ENCODE data around the gene MEP1A. TPM values are rescaled to one million over a fixed set of nuclear protein-coding genes. Genes with fewer than 3 reads are reported as not detected.

The MEP1A gene
- total and polyA plus RNA-seq, 3 experiments from 2014 or later: not detected

DNA sequence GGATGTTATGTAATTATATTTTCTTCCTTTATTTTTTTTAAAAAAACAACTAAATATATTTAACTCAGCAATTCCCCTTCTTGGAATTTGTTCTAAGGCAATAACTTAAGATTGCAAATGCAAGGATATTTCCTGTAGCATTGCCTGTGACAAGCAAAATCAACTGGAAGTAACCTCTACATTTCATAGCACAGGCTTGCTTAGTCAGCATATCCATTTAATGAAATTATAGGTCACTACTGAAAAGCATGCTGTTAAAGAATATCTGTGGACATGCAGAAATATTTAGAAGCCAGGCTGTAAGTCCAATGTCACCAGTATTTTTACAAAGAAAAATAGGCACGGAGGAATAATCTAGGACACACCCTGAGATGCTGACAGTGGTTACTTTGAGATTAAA, 8.7 kb upstream of the MEP1A start:
- no peak overlapping the region for H3K27ac ChIP-seq (ENCODE audit: low read depth, low read length)
- ChIA-PET CTCF (no interaction called here), POLR2A (no interaction called here)
- no peaks in the 10 kb centered on the region for H3K36me3 ChIP-seq (ENCODE audit: insufficient read depth, low read length)
- H3K36me3 Mint-ChIP-seq: no peaks in the 10 kb centered on the region
- H3K9me3 Mint-ChIP-seq: no peaks in the 10 kb centered on the region
- no peak overlapping the region for H3K27ac Mint-ChIP-seq
- H3K4me1 Mint-ChIP-seq: no peaks in the 10 kb centered on the region
- no peaks in the 10 kb centered on the region for H3K9me3 ChIP-seq (ENCODE audit: low read length)
- no peaks in the 10 kb centered on the region for H3K27me3 ChIP-seq (ENCODE audit: insufficient read depth, low read length, poor library complexity, severe bottlenecking)
- H3K4me3 ChIP-seq (ENCODE audit: low read length): no peak overlapping the region
- no peaks in the 10 kb centered on the region for H3K4me1 ChIP-seq (ENCODE audit: insufficient read depth, low read length)
- DNase-seq: no peak
- H3K27me3 Mint-ChIP-seq: peaks cover 0 to 13% of the 10 kb centered on the region in 2 donors
- H3K4me3 Mint-ChIP-seq: no peak overlapping the region

- Histone ChIP-seq H3K27ac (ENCODE audit: low read depth, low read length) (no peak overlapping the region), H3K4me3 (ENCODE audit: low read length) (no peak overlapping the region), H3K36me3 (ENCODE audit: insufficient read depth, low read length) (no peaks in the 10 kb centered on the region), H3K27me3 (ENCODE audit: insufficient read depth, low read length, poor library complexity, severe bottlenecking) (no peaks in the 10 kb centered on the region), H3K9me3 (ENCODE audit: low read length) (no peaks in the 10 kb centered on the region), H3K4me1 (ENCODE audit: insufficient read depth, low read length) (no peaks in the 10 kb centered on the region)
- no peaks in the 10 kb centered on the region for H3K9me3 Mint-ChIP-seq
- H3K36me3 Mint-ChIP-seq: no peaks in the 10 kb centered on the region
- no peak overlapping the region for H3K4me3 Mint-ChIP-seq
- H3K27ac Mint-ChIP-seq: no peak overlapping the region
- DNase-seq: no peak
- ChIA-PET CTCF (no interaction called here), POLR2A (no interaction called here)
- H3K27me3 Mint-ChIP-seq: peaks cover 0 to 13% of the 10 kb centered on the region in 2 donors
- H3K4me1 Mint-ChIP-seq: no peaks in the 10 kb centered on the region
Observed at GRCh38 chr6:46787871-46788540, 5.2 kb upstream of the MEP1A start.

GRCh38 chr6:46788791-46789190, 4.4 kb upstream of the MEP1A start:
- H3K9me3 Mint-ChIP-seq: no peaks in the 10 kb centered on the region
- H3K27ac Mint-ChIP-seq: no peak overlapping the region
- ChIA-PET POLR2A (no interaction called here), CTCF (no interaction called here)
- no peaks in the 10 kb centered on the region for H3K9me3 ChIP-seq (ENCODE audit: low read length)
- no peaks in the 10 kb centered on the region for H3K4me1 ChIP-seq (ENCODE audit: insufficient read depth, low read length)
- H3K4me1 Mint-ChIP-seq: no peaks in the 10 kb centered on the region
- DNase-seq: no peak
- H3K4me3 Mint-ChIP-seq: no peak overlapping the region
- no peaks in the 10 kb centered on the region for H3K36me3 ChIP-seq (ENCODE audit: insufficient read depth, low read length)
- H3K27ac ChIP-seq (ENCODE audit: low read depth, low read length): no peak overlapping the region
- H3K27me3 ChIP-seq (ENCODE audit: insufficient read depth, low read length, poor library complexity, severe bottlenecking): no peaks in the 10 kb centered on the region
- peaks cover 0 to 13% of the 10 kb centered on the region in 2 donors for H3K27me3 Mint-ChIP-seq
- H3K4me3 ChIP-seq (ENCODE audit: low read length): no peak overlapping the region
- no peaks in the 10 kb centered on the region for H3K36me3 Mint-ChIP-seq

DNA sequence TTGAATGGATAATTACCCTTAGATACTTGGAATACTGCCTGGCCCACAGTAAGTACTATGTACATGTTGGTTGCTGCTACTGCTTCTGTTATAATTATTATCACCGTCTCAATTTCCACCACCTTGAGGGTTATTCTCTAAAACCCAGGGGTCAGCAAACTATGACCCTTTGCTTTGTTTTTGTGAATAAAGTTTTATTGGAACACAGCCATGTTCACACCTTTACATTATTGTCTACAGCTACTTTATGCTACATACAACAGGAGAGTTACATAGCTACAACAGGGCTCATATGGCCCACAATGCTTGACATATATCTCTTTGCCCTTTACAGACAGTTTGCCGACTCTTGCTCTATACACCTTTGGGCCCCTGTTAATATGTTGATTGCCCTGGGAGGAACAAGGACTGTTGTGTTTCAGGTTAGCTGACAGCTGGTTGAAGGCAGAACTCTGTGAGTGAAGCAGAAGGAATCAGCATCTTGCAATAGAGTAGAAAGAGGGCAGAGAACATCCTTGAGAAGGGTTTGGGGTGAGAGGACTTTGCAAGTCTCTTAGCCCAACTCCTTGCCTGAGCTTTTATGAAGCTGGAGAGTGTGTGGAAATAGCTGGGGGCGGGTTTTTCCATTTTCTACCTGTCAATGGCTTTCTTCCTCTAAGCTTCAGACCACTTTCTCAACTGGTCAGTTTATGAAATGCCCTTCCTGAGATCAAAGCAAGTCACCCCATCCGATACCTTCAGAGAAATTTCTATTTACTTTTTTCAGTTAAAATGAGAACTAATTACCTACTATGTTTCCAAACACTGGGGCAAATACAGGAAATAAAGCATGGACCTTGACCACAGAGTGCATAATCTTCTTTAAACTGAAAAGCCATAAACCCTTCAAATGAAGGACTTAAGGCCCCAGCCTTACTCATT, 3.5 kb upstream of the MEP1A start:
- POLR2A ChIA-PET: no interaction called here
- no peak overlapping the region for H3K4me3 Mint-ChIP-seq
- no peaks in the 10 kb centered on the region for H3K9me3 Mint-ChIP-seq
- H3K36me3 Mint-ChIP-seq: no peaks in the 10 kb centered on the region
- H3K36me3 ChIP-seq (ENCODE audit: insufficient read depth, low read length): no peaks in the 10 kb centered on the region
- DNase-seq: no peak
- no peak overlapping the region for H3K27ac Mint-ChIP-seq
- no peak overlapping the region for H3K27ac ChIP-seq (ENCODE audit: low read depth, low read length)
- no peak overlapping the region for H3K4me3 ChIP-seq (ENCODE audit: low read length)
- H3K27me3 ChIP-seq (ENCODE audit: insufficient read depth, low read length, poor library complexity, severe bottlenecking): no peaks in the 10 kb centered on the region
- no peaks in the 10 kb centered on the region for H3K4me1 ChIP-seq (ENCODE audit: insufficient read depth, low read length)
- no peaks in the 10 kb centered on the region for H3K4me1 Mint-ChIP-seq
- CTCF ChIA-PET: no interaction called here
- H3K9me3 ChIP-seq (ENCODE audit: low read length): no peaks in the 10 kb centered on the region
- H3K27me3 Mint-ChIP-seq: peaks cover 2 to 13% of the 10 kb centered on the region in 2 donors

DNA sequence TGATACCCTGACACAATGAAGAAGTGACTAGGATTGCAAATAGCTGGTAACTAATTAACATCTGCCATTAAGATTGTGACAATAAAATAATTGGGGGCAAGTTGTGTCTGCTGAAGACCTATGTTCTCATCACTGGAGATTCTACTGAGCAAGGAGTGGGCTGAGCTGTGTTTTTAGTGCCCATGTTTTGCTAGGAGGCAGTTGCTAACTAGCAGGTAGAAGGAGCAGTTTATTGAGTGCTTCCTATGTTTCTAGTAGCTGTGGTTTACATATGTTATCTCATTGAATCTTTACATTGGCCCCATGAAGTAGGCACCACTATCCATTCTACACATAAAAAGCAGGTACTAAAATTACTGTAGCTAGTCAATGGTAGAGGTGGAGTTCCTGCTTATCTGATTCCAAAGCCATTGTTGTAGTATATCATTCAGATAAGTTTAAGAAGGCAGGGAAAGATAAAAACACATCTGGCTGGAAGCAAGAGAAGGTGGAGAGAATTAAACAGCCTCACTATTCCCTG, 2.8 kb upstream of the MEP1A start:
- no peaks in the 10 kb centered on the region for H3K27me3 ChIP-seq (ENCODE audit: insufficient read depth, low read length, poor library complexity, severe bottlenecking)
- H3K27ac ChIP-seq (ENCODE audit: low read depth, low read length): no peak overlapping the region
- H3K27ac Mint-ChIP-seq: no peak overlapping the region
- no peaks in the 10 kb centered on the region for H3K36me3 Mint-ChIP-seq
- DNase-seq: no peak
- CTCF ChIA-PET: no interaction called here
- no peaks in the 10 kb centered on the region for H3K36me3 ChIP-seq (ENCODE audit: insufficient read depth, low read length)
- H3K4me1 Mint-ChIP-seq: no peaks in the 10 kb centered on the region
- no peaks in the 10 kb centered on the region for H3K4me1 ChIP-seq (ENCODE audit: insufficient read depth, low read length)
- H3K4me3 Mint-ChIP-seq: no peak overlapping the region
- H3K27me3 Mint-ChIP-seq: peaks cover 7 to 13% of the 10 kb centered on the region in 2 donors
- no peak overlapping the region for H3K4me3 ChIP-seq (ENCODE audit: low read length)
- POLR2A ChIA-PET: no interaction called here
- H3K9me3 Mint-ChIP-seq: no peaks in the 10 kb centered on the region
- no peaks in the 10 kb centered on the region for H3K9me3 ChIP-seq (ENCODE audit: low read length)

DNA sequence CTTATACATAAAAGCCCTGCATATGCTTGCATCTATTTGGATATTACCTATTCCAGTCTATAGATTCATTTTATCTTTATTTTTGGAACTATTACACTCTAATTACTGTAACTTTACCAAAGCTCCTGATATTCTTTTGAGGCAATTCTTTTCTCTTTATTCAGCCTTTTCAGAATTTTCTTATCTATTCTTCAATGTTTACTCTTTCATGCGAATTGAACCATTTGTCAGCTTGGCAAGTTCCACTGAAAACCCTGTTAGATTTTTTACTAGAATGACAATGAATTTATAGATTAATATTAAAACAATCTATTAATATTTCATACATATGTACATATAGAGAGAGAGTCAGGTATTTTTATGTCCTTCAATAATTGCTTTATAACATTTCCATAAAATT, 554 bp upstream of the MEP1A start:
- ChIA-PET CTCF (no interaction called here), POLR2A (no interaction called here)
- H3K4me3 ChIP-seq (ENCODE audit: low read length): no peak overlapping the region
- no peaks in the 10 kb centered on the region for H3K4me1 ChIP-seq (ENCODE audit: insufficient read depth, low read length)
- no peak for DNase-seq
- no peaks in the 10 kb centered on the region for H3K4me1 Mint-ChIP-seq
- H3K4me3 Mint-ChIP-seq: no peak overlapping the region
- H3K9me3 ChIP-seq (ENCODE audit: low read length): no peaks in the 10 kb centered on the region
- H3K9me3 Mint-ChIP-seq: no peaks in the 10 kb centered on the region
- H3K27me3 ChIP-seq (ENCODE audit: insufficient read depth, low read length, poor library complexity, severe bottlenecking): no peaks in the 10 kb centered on the region
- no peaks in the 10 kb centered on the region for H3K36me3 ChIP-seq (ENCODE audit: insufficient read depth, low read length)
- H3K27me3 Mint-ChIP-seq: peaks cover 3 to 10% of the 10 kb centered on the region in 2 donors
- no peak overlapping the region for H3K27ac ChIP-seq (ENCODE audit: low read depth, low read length)
- no peak overlapping the region for H3K27ac Mint-ChIP-seq
- no peaks in the 10 kb centered on the region for H3K36me3 Mint-ChIP-seq

- POLR2A ChIA-PET: no interaction called here
- Mint-ChIP-seq H3K4me1 (no peaks in the 10 kb centered on the region), H3K36me3 (no peaks in the 10 kb centered on the region), H3K9me3 (no peaks in the 10 kb centered on the region), H3K4me3 (no peak overlapping the region), H3K27ac (no peak overlapping the region), H3K27me3 (peaks cover 0 to 10% of the 10 kb centered on the region in 2 donors)
- Histone ChIP-seq H3K36me3 (ENCODE audit: insufficient read depth, low read length) (no peaks in the 10 kb centered on the region), H3K27ac (ENCODE audit: low read depth, low read length) (no peak overlapping the region), H3K9me3 (ENCODE audit: low read length) (no peaks in the 10 kb centered on the region), H3K4me1 (ENCODE audit: insufficient read depth, low read length) (no peaks in the 10 kb centered on the region), H3K27me3 (ENCODE audit: insufficient read depth, low read length, poor library complexity, severe bottlenecking) (no peaks in the 10 kb centered on the region), H3K4me3 (ENCODE audit: low read length) (no peak overlapping the region)
- no peak for DNase-seq
- CTCF ChIA-PET: no interaction called here
Observed at GRCh38 chr6:46794068-46794467, 879 bp downstream of the MEP1A start.

DNA sequence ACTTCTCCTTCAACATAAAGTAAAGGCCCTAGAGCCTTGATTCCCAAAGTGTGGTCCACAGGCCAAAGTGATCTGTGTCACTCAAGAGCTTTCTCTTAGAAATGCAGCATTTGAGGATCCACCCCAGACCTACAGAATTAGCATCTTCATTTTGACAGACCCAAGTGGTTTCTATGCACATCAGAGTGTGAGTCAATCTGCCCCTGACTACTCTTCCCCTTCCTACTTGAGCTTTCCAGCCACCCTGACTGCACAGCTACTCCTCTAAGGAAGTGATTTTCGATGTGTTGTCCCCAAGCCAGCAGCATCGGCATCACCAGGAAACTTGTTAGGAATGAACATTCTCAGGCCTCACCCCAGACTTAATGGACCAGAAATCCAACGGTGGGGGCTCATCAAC, 2.6 kb downstream of the MEP1A start:
- Mint-ChIP-seq H3K27me3 (peaks cover 0 to 10% of the 10 kb centered on the region in 2 donors), H3K9me3 (no peaks in the 10 kb centered on the region), H3K4me3 (no peak overlapping the region), H3K36me3 (no peaks in the 10 kb centered on the region), H3K27ac (no peak overlapping the region), H3K4me1 (no peaks in the 10 kb centered on the region)
- Histone ChIP-seq H3K4me3 (ENCODE audit: low read length) (no peak overlapping the region), H3K27ac (ENCODE audit: low read depth, low read length) (no peak overlapping the region), H3K27me3 (ENCODE audit: insufficient read depth, low read length, poor library complexity, severe bottlenecking) (no peaks in the 10 kb centered on the region), H3K36me3 (ENCODE audit: insufficient read depth, low read length) (no peaks in the 10 kb centered on the region), H3K4me1 (ENCODE audit: insufficient read depth, low read length) (no peaks in the 10 kb centered on the region), H3K9me3 (ENCODE audit: low read length) (no peaks in the 10 kb centered on the region)
- ChIA-PET POLR2A (no interaction called here), CTCF (no interaction called here)
- DNase-seq: no peak
